ENCODE data around the gene HCAR2.
"Not testable (repeated sequence)": the region's sequence is repeated elsewhere in the genome, so short reads cannot be mapped to it uniquely, and the experiment has no call there.

DNA sequence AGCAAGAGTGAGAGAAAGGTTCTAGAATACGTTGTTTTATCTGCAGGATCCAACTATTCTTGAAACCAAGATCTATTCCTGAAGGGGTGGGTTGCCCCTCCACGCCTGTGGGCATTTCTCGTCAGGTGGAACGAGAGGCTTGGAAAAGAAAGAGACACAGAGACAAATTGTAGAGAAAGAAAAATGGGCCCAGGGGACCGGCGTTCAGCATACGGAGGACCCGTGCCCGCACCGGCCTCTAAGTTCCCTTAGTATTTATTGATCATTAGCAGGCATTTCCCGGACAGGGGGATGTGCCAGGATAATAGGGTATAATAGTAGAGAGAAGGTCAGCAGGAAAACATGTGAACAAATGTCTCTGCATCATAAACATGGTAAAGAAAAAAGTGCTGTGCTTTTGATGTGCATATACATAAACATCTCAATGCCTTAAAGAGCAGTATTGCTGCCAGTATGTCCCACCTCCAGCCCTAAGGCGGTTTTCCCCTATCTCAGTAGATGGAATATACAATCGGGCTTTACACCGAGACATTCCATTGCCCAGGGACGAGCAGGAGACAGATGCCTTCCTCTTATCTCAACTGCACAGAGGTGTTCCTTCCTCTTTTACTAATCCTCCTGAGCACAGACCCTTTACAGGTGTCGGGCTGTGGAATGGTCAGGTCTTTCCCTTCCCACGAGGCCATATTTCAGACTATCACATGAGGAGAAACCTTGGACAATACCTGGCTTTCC, 47.8 kb upstream of the HCAR2 start:
- TF ChIP-seq, protein P1, sequence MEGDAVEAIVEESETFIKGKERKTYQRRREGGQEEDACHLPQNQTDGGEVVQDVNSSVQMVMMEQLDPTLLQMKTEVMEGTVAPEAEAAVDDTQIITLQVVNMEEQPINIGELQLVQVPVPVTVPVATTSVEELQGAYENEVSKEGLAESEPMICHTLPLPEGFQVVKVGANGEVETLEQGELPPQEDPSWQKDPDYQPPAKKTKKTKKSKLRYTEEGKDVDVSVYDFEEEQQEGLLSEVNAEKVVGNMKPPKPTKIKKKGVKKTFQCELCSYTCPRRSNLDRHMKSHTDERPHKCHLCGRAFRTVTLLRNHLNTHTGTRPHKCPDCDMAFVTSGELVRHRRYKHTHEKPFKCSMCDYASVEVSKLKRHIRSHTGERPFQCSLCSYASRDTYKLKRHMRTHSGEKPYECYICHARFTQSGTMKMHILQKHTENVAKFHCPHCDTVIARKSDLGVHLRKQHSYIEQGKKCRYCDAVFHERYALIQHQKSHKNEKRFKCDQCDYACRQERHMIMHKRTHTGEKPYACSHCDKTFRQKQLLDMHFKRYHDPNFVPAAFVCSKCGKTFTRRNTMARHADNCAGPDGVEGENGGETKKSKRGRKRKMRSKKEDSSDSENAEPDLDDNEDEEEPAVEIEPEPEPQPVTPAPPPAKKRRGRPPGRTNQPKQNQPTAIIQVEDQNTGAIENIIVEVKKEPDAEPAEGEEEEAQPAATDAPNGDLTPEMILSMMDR (IDR thresholded peaks at IDR 0.05): not testable (repeated sequence)
- TF ChIP-seq POLR2AphosphoS5, POLR2A, EP300 (IDR thresholded peaks at IDR 0.05): not testable (repeated sequence)
